Loucy (cell line): ENCODE results near the gene MTMR3.
A peak's percentile ranks its signal among the peaks of the same experiment; 100 is the strongest.

Experiments
- H2AFZ ChIP-seq: fragments of 200-600 bp; sonication (generic); 2 replicates; pipeline ENCODE4 v1.6.0; 2016; ENCODE audit warnings: antibody characterized with exemption, mild to moderate bottlenecking, low read length, moderate library complexity
- H3F3A ChIP-seq: fragments of 200-600 bp; 2 replicates; pipeline ENCODE4 v1.6.0; 2016; ENCODE audit warnings: antibody characterized with exemption, low read depth, mild to moderate bottlenecking
- H3K27me3 ChIP-seq: fragments of 200-600 bp; sonication (generic); 2 replicates; pipeline ENCODE4 v1.6.1; 2014; ENCODE audit warnings: low read length, mild to moderate bottlenecking; ENCODE audit not compliant: insufficient read depth, poor library complexity, severe bottlenecking
- H3K36me3 ChIP-seq: fragments of 200-600 bp; sonication (generic); 2 replicates; pipeline ENCODE4 v1.6.1; 2016; ENCODE audit warnings: low read length; ENCODE audit not compliant: insufficient read depth
- H3K4me1 ChIP-seq: fragments of 200-600 bp; sonication (generic); 2 replicates; pipeline ENCODE4 v1.5.1; 2014; ENCODE audit warnings: low read length, mild to moderate bottlenecking; ENCODE audit not compliant: insufficient read depth, poor library complexity, severe bottlenecking
- H3K4me2 ChIP-seq: fragments of 200-600 bp; sonication (generic); 2 replicates; pipeline ENCODE4 v1.6.0; 2014; ENCODE audit warnings: antibody characterized with exemption, low read length, low read depth, mild to moderate bottlenecking; ENCODE audit not compliant: poor library complexity, severe bottlenecking
- H3K4me3 ChIP-seq: fragments of 200-600 bp; sonication (generic); 2 replicates; pipeline ENCODE4 v1.5.1; 2014; ENCODE audit warnings: low read length, mild to moderate bottlenecking, mixed read lengths; ENCODE audit not compliant: poor library complexity, severe bottlenecking
- H3K79me2 ChIP-seq: fragments of 200-600 bp; sonication (generic); 2 replicates; pipeline ENCODE4 v1.6.1; 2014; ENCODE audit warnings: low read length; ENCODE audit not compliant: insufficient read depth
- H3K9ac ChIP-seq: fragments of 200-600 bp; sonication (generic); 2 replicates; pipeline ENCODE4 v1.6.0; 2014; ENCODE audit warnings: mild to moderate bottlenecking, low read depth, low read length, moderate library complexity; ENCODE audit not compliant: poor library complexity, severe bottlenecking
- H3K9me2 ChIP-seq: fragments of 200-600 bp; sonication (generic); replicated peaks from 2 replicates; pipeline ENCODE4 v1.6.1; 2016; ENCODE audit warnings: low read depth, low read length, mixed read lengths
- H3K9me3 ChIP-seq: fragments of 200-600 bp; sonication (generic); 2 replicates; pipeline ENCODE4 v1.6.1; 2014; ENCODE audit warnings: mild to moderate bottlenecking, antibody characterized with exemption, low read length, low read depth; ENCODE audit not compliant: insufficient read depth
- H4K20me1 ChIP-seq: fragments of 200-600 bp; sonication (generic); 2 replicates; pipeline ENCODE4 v1.6.0; 2014; ENCODE audit warnings: antibody characterized with exemption, low read length, mild to moderate bottlenecking; ENCODE audit not compliant: insufficient read depth, poor library complexity, severe bottlenecking
- EZH2phosphoT487 ChIP-seq: fragments of 200-600 bp; IDR thresholded peaks from 2 replicates; pipeline ENCODE4 v1.6.1; 2018; ENCODE audit warnings: antibody characterized with exemption, mild to moderate bottlenecking, moderate library complexity, borderline replicate concordance
- TF ChIP-seq, protein P1 (sequence below): fragments of 200-600 bp; sonication (generic); conservative IDR thresholded peaks from 2 replicates; pipeline ENCODE4 v1.5.1; 2014; ENCODE audit warnings: mild to moderate bottlenecking, antibody characterized with exemption, low read length

The MTMR3 gene

DNA sequence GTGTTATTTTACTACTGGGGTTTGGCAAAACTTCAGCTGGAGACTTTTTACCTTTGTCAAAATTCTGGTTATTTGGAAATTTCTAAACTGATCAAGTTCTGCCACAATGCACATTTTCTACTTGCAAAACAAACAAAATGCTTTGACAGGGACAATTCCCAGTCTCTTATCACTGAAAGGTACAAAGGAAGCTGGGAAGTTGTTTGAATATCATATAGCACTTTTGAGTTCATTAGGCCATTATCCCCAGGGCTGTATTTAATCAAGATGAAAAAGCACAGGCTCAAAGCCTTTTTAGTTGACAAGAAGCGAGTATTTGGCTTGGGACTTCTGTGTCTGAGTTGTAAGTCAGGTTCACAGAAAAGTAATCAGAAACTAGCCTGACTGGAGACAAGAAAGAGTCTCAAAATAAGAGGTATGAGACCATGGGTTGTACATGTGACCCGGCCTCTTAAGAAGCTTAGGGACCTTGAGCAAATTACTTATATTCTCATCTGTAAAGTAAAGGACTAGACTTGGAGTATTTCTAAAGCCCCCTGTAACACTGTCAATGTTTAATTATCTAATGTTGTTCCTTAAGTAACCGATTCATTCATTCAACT lies 194.4 kb downstream of the MTMR3 start:
- Histone ChIP-seq H3K9me2 (no peaks in the 10 kb centered on the region), H3K4me1 (peaks cover 51% of the 10 kb centered on the region), H2AFZ (peak overlapping the region; percentile 16), H3K79me2 (no peaks in the 10 kb centered on the region), H3K9ac (peak overlapping the region; percentile 53), H3K4me3 (no peak overlapping the region), H3K27me3 (no peaks in the 10 kb centered on the region), H4K20me1 (no peaks in the 10 kb centered on the region), H3K4me2 (peak overlapping the region; percentile 67), H3K9me3 (0 out of 2 replicates have a peak, but pooled peaks cover under 1% of the 10 kb centered on the region), H3K36me3 (no peaks in the 10 kb centered on the region), H3F3A (peaks cover 5% of the 10 kb centered on the region; the same call in 1 of the 2 replicates)
- TF ChIP-seq, protein P1, sequence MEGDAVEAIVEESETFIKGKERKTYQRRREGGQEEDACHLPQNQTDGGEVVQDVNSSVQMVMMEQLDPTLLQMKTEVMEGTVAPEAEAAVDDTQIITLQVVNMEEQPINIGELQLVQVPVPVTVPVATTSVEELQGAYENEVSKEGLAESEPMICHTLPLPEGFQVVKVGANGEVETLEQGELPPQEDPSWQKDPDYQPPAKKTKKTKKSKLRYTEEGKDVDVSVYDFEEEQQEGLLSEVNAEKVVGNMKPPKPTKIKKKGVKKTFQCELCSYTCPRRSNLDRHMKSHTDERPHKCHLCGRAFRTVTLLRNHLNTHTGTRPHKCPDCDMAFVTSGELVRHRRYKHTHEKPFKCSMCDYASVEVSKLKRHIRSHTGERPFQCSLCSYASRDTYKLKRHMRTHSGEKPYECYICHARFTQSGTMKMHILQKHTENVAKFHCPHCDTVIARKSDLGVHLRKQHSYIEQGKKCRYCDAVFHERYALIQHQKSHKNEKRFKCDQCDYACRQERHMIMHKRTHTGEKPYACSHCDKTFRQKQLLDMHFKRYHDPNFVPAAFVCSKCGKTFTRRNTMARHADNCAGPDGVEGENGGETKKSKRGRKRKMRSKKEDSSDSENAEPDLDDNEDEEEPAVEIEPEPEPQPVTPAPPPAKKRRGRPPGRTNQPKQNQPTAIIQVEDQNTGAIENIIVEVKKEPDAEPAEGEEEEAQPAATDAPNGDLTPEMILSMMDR, result no peak

DNA sequence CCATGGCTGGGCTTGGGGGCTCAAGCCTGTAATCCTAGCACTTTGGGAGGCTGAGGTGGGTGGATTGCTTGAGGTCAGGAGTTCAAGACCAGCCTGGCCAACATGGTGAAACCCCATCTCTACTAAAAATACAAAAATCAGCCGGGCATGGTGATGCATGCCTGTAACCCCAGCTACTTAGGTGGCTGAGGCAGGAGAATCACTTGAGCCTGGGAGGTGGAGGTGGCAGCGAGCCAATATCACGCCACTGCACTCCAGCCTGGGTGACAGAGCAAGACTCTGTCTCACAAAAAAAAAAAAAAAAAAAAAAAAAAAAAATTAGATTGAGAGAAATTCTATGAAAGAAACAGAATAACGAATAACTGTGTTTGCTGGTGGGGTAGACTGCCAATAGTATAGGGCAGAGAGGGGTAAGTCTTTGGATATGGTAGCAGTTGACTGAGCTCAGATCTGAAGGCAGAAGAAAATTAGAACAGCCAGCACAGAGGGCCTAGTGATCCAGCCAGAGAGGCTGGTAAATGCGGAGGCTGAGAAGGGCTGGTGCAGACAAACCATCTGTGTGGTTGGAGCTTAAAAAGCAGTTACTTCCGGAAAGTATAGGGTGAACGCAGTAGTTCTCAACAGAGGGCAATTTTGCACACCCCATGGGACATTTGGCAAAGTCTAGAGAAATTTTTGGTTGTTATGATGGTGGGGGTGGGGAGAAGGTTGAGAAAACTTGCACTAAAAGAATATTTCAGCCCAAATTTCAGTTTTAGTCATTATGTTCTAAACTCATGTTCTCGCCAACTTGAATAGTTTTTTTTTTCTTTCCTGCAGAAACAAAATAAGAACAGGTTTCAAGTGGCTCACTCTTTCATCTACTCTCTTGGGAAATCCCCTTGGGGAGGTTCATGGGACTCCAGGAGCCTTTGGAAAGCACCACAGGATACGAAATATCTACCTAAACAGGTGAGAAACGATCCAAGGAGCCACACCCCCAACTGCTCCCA lies 195.6 kb downstream of the MTMR3 start:
- H2AFZ ChIP-seq, result peak overlapping the region; percentile 4
- peak overlapping the region; percentile 32 for H3K4me3 ChIP-seq
- peaks cover 5% of the 10 kb centered on the region; the same call in 1 of the 2 replicates for H3F3A ChIP-seq
- H3K4me1 ChIP-seq, result peaks cover 51% of the 10 kb centered on the region
- TF ChIP-seq, protein P1, result no peak
- TF ChIP-seq EZH2phosphoT487, result no peak
- no peaks in the 10 kb centered on the region for H3K36me3 ChIP-seq
- H4K20me1 ChIP-seq, result no peaks in the 10 kb centered on the region
- no peaks in the 10 kb centered on the region for H3K9me2 ChIP-seq
- no peaks in the 10 kb centered on the region for H3K79me2 ChIP-seq
- H3K9ac ChIP-seq, result peak overlapping the region; percentile 53
- no peaks in the 10 kb centered on the region for H3K27me3 ChIP-seq
- peak overlapping the region; percentile 67 for H3K4me2 ChIP-seq
- no peaks in the 10 kb centered on the region for H3K9me3 ChIP-seq

GRCh38 chr22:30079952-30080533 lies 197.1 kb downstream of the MTMR3 start, which contains the start of gene HORMAD2:
Gene HORMAD2, plus strand, starts transcription at chr22:30080464. Its CDS starts 13,489 bp downstream, at chr22:30093953.
- no peak within 1 kb of the TSS; the same call in 1 of the 2 replicates for H2AFZ ChIP-seq

More at GRCh38 chr22:30079952-30080533, 197.1 kb downstream of the MTMR3 start, which contains the start of gene HORMAD2:
- Histone ChIP-seq H4K20me1 (no peaks in the 10 kb centered on the region), H3F3A (peaks cover 5% of the 10 kb centered on the region; the same call in 1 of the 2 replicates), H3K4me3 (peak within 1 kb of the TSS; percentile 32), H3K9me3 (no peaks in the 10 kb centered on the region), H3K27me3 (no peaks in the 10 kb centered on the region), H3K4me2 (peak within 1 kb of the TSS; percentile 67), H3K9ac (peak within 1 kb of the TSS; percentile 53), H3K36me3 (no peaks in the 10 kb centered on the region), H3K79me2 (no peaks in the 10 kb centered on the region), H3K9me2 (no peaks in the 10 kb centered on the region), H3K4me1 (peaks cover 41% of the 10 kb centered on the region)
- TF ChIP-seq EZH2phosphoT487, result no peak
- TF ChIP-seq, protein P1, result no peak
